Liver (tissue), 9 donors: ENCODE measurements around the gene PRPSAP1. TPM values are rescaled to one million over a fixed set of nuclear protein-coding genes. Genes with fewer than 3 reads are reported as not detected.

Experiments used
- DNase-seq: peaks from one replicate; pipeline ENCODE4 v3.0.0-alpha.2; 2017; ENCODE audit warnings: low spot score
- H3K27ac ChIP-seq, 2 donors: one replicate each; pipeline ENCODE4 v1.7.0; 2013; ENCODE audit warnings: inconsistent platforms in 2 of 2, low read length in 2 of 2, control low read depth in 1 of 2, low read depth in 1 of 2, mild to moderate bottlenecking in 1 of 2
- H3K27me3 ChIP-seq, 4 donors: one replicate each; pipeline versions ENCODE4 v1.6.1 to v1.7.0; 2013; ENCODE audit warnings: low read length in 3 of 4, inconsistent platforms in 1 of 4, mild to moderate bottlenecking in 1 of 4, moderate library complexity in 1 of 4; ENCODE audit not compliant: control insufficient read depth in 4 of 4, insufficient read depth in 4 of 4
- H3K36me3 ChIP-seq, 4 donors: one replicate each; pipeline versions ENCODE4 v1.6.1 to v1.7.0; 2013; ENCODE audit warnings: low read length in 3 of 4, mild to moderate bottlenecking in 3 of 4, low read depth in 1 of 4, moderate library complexity in 1 of 4; ENCODE audit not compliant: control insufficient read depth in 4 of 4, insufficient read depth in 3 of 4
- H3K4me1 ChIP-seq, 4 donors: one replicate each; pipeline versions ENCODE4 v1.6.1 to v1.7.0; 2013; ENCODE audit warnings: low read length in 3 of 4, mild to moderate bottlenecking in 3 of 4, moderate library complexity in 1 of 4; ENCODE audit not compliant: control insufficient read depth in 4 of 4, insufficient read depth in 4 of 4
- H3K4me3 ChIP-seq, 3 donors: one replicate each; pipeline versions ENCODE4 v1.6.1 to v1.7.0; 2013; ENCODE audit warnings: low read length in 3 of 3, control low read depth in 1 of 3, low read depth in 1 of 3, mild to moderate bottlenecking in 1 of 3
- H3K9ac ChIP-seq, 2 donors: one replicate each; pipeline ENCODE4 v1.7.0; 2013; ENCODE audit warnings: low read length in 2 of 2, mild to moderate bottlenecking in 2 of 2, moderate library complexity in 2 of 2, control low read depth in 1 of 2, low read depth in 1 of 2
- H3K9me3 ChIP-seq, 4 donors: one replicate each; pipeline versions ENCODE4 v1.6.1 to v1.7.0; 2013; ENCODE audit warnings: low read length in 3 of 4; ENCODE audit not compliant: control insufficient read depth in 4 of 4
- ATF3 ChIP-seq: IDR thresholded peaks from 2 replicates; pipeline ENCODE4 v1.6.1; 2016; ENCODE audit warnings: antibody characterized with exemption
- CTCF ChIP-seq: fragments of 150-350 bp; IDR thresholded peaks from 2 replicates; pipeline ENCODE4 v1.5.1; 2017; ENCODE audit warnings: improper control_type of control experiment, low read depth, low read length; ENCODE audit not compliant: missing input control
- EGR1 ChIP-seq, 2 donors: IDR thresholded peaks; 2 replicates each; pipeline ENCODE4 v1.6.1; 2016 to 2018; ENCODE audit warnings: antibody characterized with exemption in 2 of 2, low read depth in 2 of 2
- FOXA1 ChIP-seq: IDR thresholded peaks from 2 replicates; pipeline ENCODE4 v1.6.1; 2016; ENCODE audit warnings: antibody characterized with exemption
- FOXA2 ChIP-seq: IDR thresholded peaks from 2 replicates; pipeline ENCODE4 v1.6.1; 2016; ENCODE audit warnings: antibody characterized with exemption
- GABPA ChIP-seq, 2 donors: IDR thresholded peaks in 1 of 2; conservative IDR thresholded peaks in 1 of 2; 2 replicates each; pipeline ENCODE4 v1.6.1; 2016; ENCODE audit warnings: antibody characterized with exemption in 2 of 2, mild to moderate bottlenecking in 1 of 2, moderate library complexity in 1 of 2
- HNF4A ChIP-seq, 2 donors: conservative IDR thresholded peaks; 2 replicates each; pipeline ENCODE4 v1.6.1; 2016; ENCODE audit warnings: antibody characterized with exemption in 2 of 2, mild to moderate bottlenecking in 2 of 2
- HNF4G ChIP-seq: IDR thresholded peaks from 2 replicates; pipeline ENCODE4 v1.6.1; 2016; ENCODE audit warnings: antibody characterized with exemption
- JUND ChIP-seq, 2 donors: IDR thresholded peaks; 2 replicates each; pipeline ENCODE4 v1.6.1; 2016; ENCODE audit warnings: antibody characterized with exemption in 2 of 2
- NR2F2 ChIP-seq: IDR thresholded peaks from 2 replicates; pipeline ENCODE4 v1.6.1; 2016; ENCODE audit warnings: antibody characterized with exemption
- RAD21 ChIP-seq, 2 donors: IDR thresholded peaks; 2 replicates each; pipeline ENCODE4 v1.6.1; 2016; ENCODE audit warnings: antibody characterized with exemption in 2 of 2, mild to moderate bottlenecking in 2 of 2
- REST ChIP-seq: IDR thresholded peaks from 2 replicates; pipeline ENCODE4 v1.6.1; 2016; ENCODE audit warnings: antibody characterized with exemption, mild to moderate bottlenecking
- RXRA ChIP-seq, 2 donors: IDR thresholded peaks; 2 replicates each; pipeline ENCODE4 v1.6.1; 2017 to 2018; ENCODE audit warnings: antibody characterized with exemption in 2 of 2, mild to moderate bottlenecking in 1 of 2
- SP1 ChIP-seq: IDR thresholded peaks from 2 replicates; pipeline ENCODE4 v1.6.1; 2018; ENCODE audit warnings: antibody characterized with exemption, mild to moderate bottlenecking
- TAF1 ChIP-seq: conservative IDR thresholded peaks from 2 replicates; pipeline ENCODE4 v1.6.1; 2016; ENCODE audit warnings: antibody characterized with exemption, mild to moderate bottlenecking
- YY1 ChIP-seq: IDR thresholded peaks from 2 replicates; pipeline ENCODE4 v1.6.1; 2016; ENCODE audit warnings: antibody characterized with exemption, mild to moderate bottlenecking
- ZBTB33 ChIP-seq: IDR thresholded peaks from 2 replicates; pipeline ENCODE4 v1.6.1; 2016; ENCODE audit warnings: antibody characterized with exemption
- WGBS: extraction: QIAGEN DNeasy Blood & Tissue Kit; methylation state at CpG from one replicate; pipeline ENCODE4 v1.1.7; 2013; 5-methylcytosine and 5-hydroxymethylcytosine counted together
- polyA plus RNA-seq, 2 donors: library from polyadenylated mRNA; stranded (reverse) in 1 of 2; unstranded in 1 of 2; fragments of 200-250 nt in 1 of 2; fragments of >200 nt in 1 of 2; fragmentation: Nextera tagmentation in 1 of 2; extraction: Ambion mirVana in 1 of 2; gene quantifications; one replicate each; pipeline versions ENCODE4 v1.2.1 to v1.2.3, GENCODE V29; 2013 to 2015
- total RNA-seq, 2 donors: library from RNA; depleted of rRNA; stranded (reverse); fragments of >200 nt; gene quantifications; one replicate each; pipeline ENCODE4 v1.2.3, GENCODE V29; 2014
- donor health status: healthy.
- donor health status: healthy.
- donor health status: healthy.
- donor health status: healthy.
- donor health status: healthy.

The PRPSAP1 gene
- total and polyA plus RNA-seq, 4 donors, result 21.4 to 78.1 (median 52.6) TPM

GRCh38 chr17:76365256-76365903 is 11.7 kb upstream of the PRPSAP1 start:
- Histone ChIP-seq H3K27ac (no peak overlapping the region), H3K9ac (no peak overlapping the region), H3K4me1 (no peaks in the 10 kb centered on the region), H3K36me3 (no peaks in the 10 kb centered on the region), H3K9me3 (no peaks in the 10 kb centered on the region), H3K4me3 (no peak overlapping the region), H3K27me3 (no peaks in the 10 kb centered on the region)
- DNase-seq, result no peak
- WGBS, result 43% methylated on average over 12 of the region's 12 CpGs
- no peak for TF ChIP-seq ATF3
- no peak for TF ChIP-seq YY1
- TF ChIP-seq RAD21 (IDR thresholded peaks at IDR 0.05), result peak; percentile 48 to 57
- no peak for TF ChIP-seq GABPA (IDR thresholded peaks at IDR 0.05 in 1 of 2, conservative IDR thresholded peaks at IDR 0.05 in 1 of 2)
- no peak for TF ChIP-seq HNF4A (conservative IDR thresholded peaks at IDR 0.05)
- TF ChIP-seq FOXA1, result no peak
- TF ChIP-seq SP1, result no peak
- no peak for TF ChIP-seq JUND (IDR thresholded peaks at IDR 0.05)
- TF ChIP-seq CTCF, result peak; percentile 29
- TF ChIP-seq EGR1 (IDR thresholded peaks at IDR 0.05; ENCODE audit: low read depth in 2 of 2), result no peak
- TF ChIP-seq TAF1, result no peak
- no peak for TF ChIP-seq FOXA2
- no peak for TF ChIP-seq REST
- TF ChIP-seq ZBTB33, result no peak
- no peak for TF ChIP-seq HNF4G
- no peak for TF ChIP-seq RXRA (IDR thresholded peaks at IDR 0.05)
- no peak for TF ChIP-seq NR2F2
